ENCODE measurements around the gene PTPRN2.

The PTPRN2 gene

GRCh38 chr7:158618745-158619140, 31.1 kb upstream of the PTPRN2 start:
- TF ChIP-seq ZFX (IDR thresholded peaks at IDR 0.05; ENCODE audit: borderline replicate concordance) = no peak
- TF ChIP-seq CTCF (IDR thresholded peaks at IDR 0.05) = no peak
- no peak overlapping the region for H3K27ac ChIP-seq

- no peak overlapping the region for H3K27ac ChIP-seq
- TF ChIP-seq CTCF (IDR thresholded peaks at IDR 0.05) = no peak
- TF ChIP-seq ZFX (IDR thresholded peaks at IDR 0.05; ENCODE audit: borderline replicate concordance) = no peak
Observed at GRCh38 chr7:158617737-158618128, 30.1 kb upstream of the PTPRN2 start.

- TF ChIP-seq ZFX (IDR thresholded peaks at IDR 0.05; ENCODE audit: borderline replicate concordance) = no peak
- no peak for TF ChIP-seq CTCF (IDR thresholded peaks at IDR 0.05)
- no peak overlapping the region for H3K27ac ChIP-seq
Observed at GRCh38 chr7:158616050-158616449, 28.4 kb upstream of the PTPRN2 start.

- no peak overlapping the region for H3K27ac ChIP-seq
- TF ChIP-seq CTCF (IDR thresholded peaks at IDR 0.05) (no peak), ZFX (IDR thresholded peaks at IDR 0.05; ENCODE audit: borderline replicate concordance) (no peak)
Observed at GRCh38 chr7:158614700-158615099, 27.1 kb upstream of the PTPRN2 start.

GRCh38 chr7:158613481-158613880, 25.9 kb upstream of the PTPRN2 start:
- TF ChIP-seq CTCF (IDR thresholded peaks at IDR 0.05) = no peak
- no peak for TF ChIP-seq ZFX (IDR thresholded peaks at IDR 0.05; ENCODE audit: borderline replicate concordance)
- H3K27ac ChIP-seq = no peak overlapping the region

- no peak for TF ChIP-seq ZFX (IDR thresholded peaks at IDR 0.05; ENCODE audit: borderline replicate concordance)
- TF ChIP-seq CTCF (IDR thresholded peaks at IDR 0.05) = no peak
- H3K27ac ChIP-seq = no peak overlapping the region
Observed at GRCh38 chr7:158612546-158612945, 24.9 kb upstream of the PTPRN2 start.

GRCh38 chr7:158611541-158611940, 23.9 kb upstream of the PTPRN2 start:
- TF ChIP-seq ZFX (IDR thresholded peaks at IDR 0.05; ENCODE audit: borderline replicate concordance) (no peak), CTCF (IDR thresholded peaks at IDR 0.05) (no peak)
- H3K27ac ChIP-seq = no peak overlapping the region
